HG02610 (cell line): ENCODE measurements around the gene CHN2.

ENCODE experiments used
- ATAC-seq: cut with Tn5 transposase; IDR thresholded peaks from one replicate; pipeline ENCODE4 v1.9.1; 2021; ENCODE audit warnings: mild to moderate bottlenecking, moderate library complexity; ENCODE audit not compliant: unreplicated experiment

CHN2 gene

GRCh38 chr7:29304756-29305155 is 110.2 kb downstream of the CHN2 start:
- ATAC-seq, result no peak

GRCh38 chr7:29306319-29306991 is 111.9 kb downstream of the CHN2 start:
- ATAC-seq, result no peak

- no peak for ATAC-seq
Observed at GRCh38 chr7:29308424-29308823, 113.8 kb downstream of the CHN2 start.

- ATAC-seq, result no peak
Observed at GRCh38 chr7:29309041-29309854, 114.7 kb downstream of the CHN2 start.

DNA sequence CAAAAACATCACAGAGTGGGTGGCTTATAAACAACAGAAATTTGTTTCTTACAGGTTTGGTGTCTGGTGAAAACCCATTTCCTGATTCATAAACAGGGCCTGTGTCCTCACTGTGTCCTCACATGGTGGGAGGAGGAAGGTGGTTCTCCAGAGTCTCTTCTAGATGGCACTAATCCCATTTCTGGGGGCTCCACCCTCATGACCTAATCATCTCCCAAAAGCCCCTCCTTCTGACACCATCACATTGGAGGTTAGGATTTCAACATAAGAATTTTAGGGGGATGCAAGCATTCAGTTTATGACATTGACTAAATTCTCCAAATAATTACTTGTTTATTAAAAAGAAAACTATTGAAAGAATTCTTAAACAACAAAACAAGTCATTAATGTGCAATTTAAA is 116.0 kb downstream of the CHN2 start:
- ATAC-seq, result no peak

GRCh38 chr7:29311314-29311713 is 116.7 kb downstream of the CHN2 start:
- no peak for ATAC-seq

DNA sequence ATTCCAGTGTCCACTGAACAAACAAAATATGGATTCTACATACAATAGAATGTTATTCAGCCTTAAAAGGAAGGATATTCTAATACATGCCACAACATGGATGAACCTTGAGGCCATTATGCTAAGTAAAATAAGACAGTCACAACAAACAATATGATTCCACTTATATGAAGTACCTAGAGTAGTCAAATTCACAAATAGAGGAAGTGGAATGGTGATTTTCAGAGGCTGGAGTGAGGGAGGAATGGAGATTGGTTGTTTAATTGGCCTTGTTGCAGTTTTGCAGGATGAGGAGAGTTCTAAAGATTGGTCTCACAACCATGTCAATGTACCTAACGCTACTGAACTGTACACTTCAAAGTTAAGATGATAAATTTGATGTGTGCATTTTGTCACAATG is 119.6 kb downstream of the CHN2 start:
- ATAC-seq, result no peak

DNA sequence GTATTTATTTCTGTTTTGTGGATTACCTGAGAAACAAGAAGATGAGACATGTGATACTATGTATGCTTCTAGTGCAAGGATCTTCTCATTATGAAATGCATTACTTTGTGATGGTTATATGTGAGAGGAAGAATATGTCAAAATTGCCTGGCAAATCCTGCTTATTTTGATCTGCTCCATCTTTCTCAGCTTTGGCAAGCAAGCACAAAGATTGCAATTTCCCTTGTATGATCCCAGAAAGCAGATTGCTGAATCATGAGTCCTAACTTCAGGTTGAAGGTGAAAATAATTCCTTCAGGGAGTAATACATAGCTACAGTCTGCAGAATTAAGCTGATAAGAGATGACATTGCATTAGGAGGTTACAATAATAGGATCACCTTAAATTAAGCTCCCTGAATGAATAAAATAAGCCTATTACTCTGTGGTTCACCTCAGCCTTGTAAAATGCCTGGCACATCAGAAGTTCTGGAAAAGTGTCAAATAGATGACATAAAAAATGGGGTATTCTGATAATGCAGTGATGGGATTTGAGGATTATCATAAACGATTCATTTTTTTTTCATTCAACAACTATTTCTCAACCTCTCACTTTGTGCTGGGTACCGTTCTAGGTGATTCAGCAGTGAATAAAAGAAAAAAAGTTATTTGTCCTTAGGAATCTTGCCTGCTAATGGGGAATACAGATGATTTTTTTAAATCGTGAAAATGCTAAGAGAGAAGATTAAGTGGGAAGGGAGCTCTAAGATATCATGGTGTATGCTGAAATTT is 120.7 kb downstream of the CHN2 start:
- no peak for ATAC-seq

DNA sequence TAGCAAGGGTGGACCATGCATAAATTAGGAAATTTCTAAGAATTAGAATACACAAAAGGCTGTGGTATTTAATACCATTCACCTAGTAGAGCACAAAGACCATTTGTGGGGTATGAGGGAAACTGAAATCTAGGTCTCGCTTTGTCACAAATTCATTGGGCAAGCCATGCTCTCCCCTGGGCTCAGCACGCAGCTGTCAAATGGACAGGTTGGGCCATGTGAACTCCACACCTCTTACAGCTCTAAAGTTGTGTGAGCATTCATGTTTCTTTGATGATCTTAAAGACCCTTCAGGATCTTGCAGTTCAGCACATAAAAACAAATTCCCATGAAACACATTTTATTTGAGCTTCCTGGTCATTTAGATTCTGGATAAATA is 121.3 kb downstream of the CHN2 start:
- ATAC-seq, result no peak

- ATAC-seq, result no peak
Observed at GRCh38 chr7:29316926-29317325, 122.4 kb downstream of the CHN2 start.

GRCh38 chr7:29318853-29319718 is 124.5 kb downstream of the CHN2 start:
- no peak for ATAC-seq

GRCh38 chr7:29319719-29320521 is 125.3 kb downstream of the CHN2 start:
- ATAC-seq, result no peak

DNA sequence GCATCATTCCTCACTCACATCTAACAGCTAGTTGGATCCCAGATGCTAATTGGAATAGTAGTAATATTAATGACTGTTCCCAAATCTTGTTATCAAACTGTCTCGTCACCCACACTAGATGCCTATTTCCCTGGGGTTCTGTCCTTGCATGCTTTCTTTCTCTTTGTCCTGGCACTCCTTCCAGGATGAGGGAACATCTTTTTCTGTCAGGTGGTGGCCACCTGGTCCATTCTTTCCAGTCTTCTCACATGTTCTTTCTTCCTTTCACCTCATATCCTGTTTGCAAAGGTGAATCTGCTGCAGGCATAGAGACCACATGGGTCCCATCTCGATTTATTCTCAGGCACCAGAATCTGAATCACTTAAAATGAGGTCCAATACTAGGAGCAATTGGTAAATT is 126.0 kb downstream of the CHN2 start:
- no peak for ATAC-seq

DNA sequence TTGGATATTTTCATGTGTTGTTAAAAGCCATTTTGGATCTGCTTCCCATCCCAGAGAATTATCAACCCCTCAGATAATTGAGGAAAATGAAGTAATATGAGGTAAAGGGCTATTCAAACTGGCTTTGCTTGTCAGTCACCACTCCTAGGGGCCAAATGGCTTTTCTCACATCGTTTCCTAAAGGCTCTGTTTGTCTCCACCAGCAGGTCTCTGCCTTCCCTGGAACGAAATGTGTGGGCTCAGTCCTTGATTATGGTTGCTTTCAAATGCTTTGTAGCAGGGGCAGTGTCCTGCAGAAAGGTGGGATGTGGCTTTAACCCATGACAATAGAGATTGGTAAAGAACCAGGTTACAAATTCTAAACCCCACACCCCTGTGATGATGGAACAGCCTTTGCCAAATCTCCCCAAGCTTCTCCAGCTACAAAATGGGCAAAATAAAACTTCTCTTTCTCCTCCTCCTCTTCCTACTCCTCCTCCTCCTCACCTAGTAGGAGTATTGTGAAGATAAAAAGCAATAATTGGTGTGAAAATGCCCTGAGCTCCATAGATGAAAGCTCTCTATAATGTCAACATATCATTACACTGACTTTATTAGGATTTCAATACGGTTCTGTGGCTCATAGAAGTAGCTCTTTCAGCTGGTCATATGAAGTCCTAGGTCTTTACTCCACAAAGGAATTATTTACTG is 127.6 kb downstream of the CHN2 start:
- ATAC-seq, result no peak

- no peak for ATAC-seq
Observed at GRCh38 chr7:29325476-29325875, 130.9 kb downstream of the CHN2 start.

DNA sequence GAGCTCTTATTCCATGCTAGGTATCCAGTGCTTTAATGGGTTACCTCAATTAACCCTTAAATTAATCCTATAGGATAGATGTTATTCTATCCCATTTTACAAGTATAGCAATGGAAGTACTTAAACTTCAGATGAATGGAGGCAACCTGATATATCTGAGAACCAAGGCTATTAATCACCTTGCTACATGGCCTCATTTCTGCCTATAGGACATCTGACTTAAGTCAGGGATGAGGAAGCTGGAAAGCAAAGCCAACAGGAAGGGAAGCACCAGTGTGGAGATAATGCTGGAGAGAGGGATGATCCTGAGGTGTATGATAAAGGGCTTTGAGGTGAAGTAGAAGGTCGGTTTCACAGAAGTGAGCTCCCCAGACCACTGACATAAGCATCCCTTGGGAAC is 132.3 kb downstream of the CHN2 start:
- no peak for ATAC-seq

- no peak for ATAC-seq
Observed at GRCh38 chr7:29327455-29327854, 132.9 kb downstream of the CHN2 start.

- no peak for ATAC-seq
Observed at GRCh38 chr7:29328045-29328444, 133.5 kb downstream of the CHN2 start.

- no peak for ATAC-seq
Observed at GRCh38 chr7:29328811-29329210, 134.2 kb downstream of the CHN2 start.
